Inflammatory macrophage treated with lipopolysaccharide for 4 hours (primary cell): Measurements from ENCODE around the gene POU3F1.
"Not testable (repeated sequence)": the region's sequence is repeated elsewhere in the genome, so short reads cannot be mapped to it uniquely, and the experiment has no call there.

ENCODE experiments used
- DNase-seq: peaks from one replicate; pipeline ENCODE4 v3.0.0-alpha.2; 2020

POU3F1 gene

DNA sequence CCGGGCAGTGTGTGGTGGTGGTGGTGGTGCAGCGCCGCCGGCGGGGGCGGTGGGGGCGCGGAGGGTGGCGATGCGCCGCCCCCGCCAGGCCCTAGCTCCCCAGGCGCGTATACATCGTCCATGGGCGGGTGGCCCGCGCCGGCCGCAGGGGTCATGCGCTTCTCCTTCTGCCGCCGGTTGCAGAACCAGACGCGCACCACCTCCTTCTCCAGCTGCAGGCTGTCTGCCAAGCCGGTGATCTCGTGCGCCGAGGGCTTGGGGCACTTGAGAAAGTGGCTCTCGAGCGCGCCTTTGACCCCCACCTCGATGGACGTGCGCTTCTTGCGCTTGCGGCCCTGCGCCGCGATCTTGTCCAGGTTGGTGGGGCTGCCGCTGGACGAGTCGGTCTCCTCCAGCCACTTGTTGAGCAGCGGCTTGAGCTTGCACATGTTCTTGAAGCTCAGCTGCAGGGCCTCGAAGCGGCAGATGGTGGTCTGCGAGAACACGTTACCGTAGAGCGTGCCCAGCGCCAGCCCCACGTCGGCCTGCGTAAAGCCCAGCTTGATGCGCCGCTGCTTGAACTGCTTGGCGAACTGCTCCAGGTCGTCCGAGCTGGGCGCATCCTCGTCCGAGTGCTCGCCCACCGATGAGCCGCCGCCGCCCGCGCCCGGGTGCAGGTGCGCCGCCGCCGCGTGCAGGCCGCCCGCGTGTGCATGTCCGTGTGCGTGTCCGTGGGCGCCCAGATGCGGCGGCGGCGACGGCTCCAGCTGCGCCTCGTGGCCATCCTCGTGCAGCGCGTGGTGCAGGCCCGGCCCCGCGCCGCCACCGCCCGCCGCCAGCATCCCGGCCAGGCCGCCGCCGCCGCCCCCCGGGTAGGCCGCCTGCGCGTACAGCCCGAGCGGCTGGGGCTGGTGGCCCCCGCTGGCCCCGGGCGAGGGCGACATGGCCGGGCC, 926 bp downstream of the POU3F1 start:
- DNase-seq = peak; percentile 22

DNA sequence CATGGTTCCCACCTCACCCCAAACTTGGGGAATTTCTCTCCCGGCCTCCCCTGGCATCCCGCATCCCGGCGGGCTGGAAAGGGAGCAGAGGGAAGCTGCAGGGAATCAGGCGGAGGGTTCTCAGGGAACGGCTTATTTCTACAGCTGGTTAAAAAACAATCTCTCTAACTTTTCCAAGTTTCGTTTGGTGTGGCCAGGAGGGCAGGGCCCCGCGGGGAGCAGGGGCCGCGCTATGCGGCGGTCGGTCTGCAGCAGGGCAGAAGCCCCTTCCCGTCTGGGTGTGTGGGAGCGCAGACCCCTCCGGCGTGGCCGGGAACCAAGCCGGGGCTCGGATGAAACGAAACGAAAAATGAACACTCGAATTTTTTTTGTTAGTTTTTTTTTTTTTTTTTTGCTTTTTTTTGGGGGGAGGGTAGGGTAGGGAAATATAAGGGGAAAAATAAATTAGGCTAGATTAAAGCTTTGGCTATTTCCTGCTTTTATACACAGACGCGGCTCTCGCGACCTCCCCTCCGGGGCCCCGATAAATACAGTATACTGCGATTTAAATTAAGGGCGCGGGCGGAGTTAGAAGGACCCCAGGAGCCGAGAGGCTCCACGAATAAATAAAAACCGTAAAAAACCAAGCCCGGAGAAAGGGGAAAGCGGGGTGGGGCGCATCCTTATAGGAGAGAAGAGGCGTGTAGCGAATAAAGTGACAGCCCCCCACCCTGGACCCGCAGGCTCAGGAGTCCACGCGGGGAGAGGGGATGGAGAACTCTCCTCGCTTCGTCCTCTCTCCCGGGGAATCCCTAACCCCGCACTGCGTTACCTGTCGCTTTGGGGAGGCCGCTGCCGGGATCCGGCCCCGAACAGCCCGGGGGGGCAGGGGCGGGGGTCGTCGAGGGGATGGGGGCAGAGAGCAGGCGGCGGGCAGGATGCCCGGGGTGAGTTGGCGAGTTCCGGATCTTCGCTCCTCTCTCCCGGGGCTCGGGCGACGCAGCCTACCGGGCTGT, 2.1 kb downstream of the POU3F1 start:
- no peak for DNase-seq

DNA sequence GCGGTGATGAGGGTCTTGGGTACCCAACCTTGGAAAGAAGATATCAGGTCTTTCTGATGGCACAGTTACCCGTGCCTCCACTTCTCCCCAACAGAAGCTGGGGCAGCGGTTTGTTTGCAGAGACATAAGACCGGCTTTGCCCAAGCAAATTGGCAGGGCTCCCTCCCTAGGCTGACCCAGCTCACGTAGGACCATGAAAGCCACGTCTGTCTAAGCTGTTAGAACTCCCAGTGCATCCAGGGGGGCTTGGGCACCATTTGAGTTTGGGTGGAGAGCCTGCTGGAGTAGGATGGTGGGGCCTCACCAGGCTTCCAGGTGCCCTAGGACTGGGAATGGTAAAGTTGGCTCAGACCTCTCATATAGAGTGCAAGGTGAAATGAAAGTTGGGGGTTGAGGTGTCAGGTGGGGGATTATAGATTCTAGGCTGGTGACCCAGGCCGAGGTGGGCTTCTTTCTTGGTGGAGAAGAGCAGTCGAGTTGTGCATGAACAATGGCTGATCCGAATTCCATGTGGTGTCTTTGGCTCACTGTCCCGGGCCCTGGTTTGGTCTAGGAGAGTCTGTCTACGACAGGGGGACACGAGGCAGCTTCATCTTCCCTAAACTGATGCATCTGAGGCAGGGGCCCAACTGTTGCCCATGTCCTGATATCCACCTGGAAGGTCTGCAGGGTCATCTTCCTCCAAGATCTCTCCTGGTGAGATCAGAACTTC, 3.4 kb downstream of the POU3F1 start:
- DNase-seq = no peak

DNA sequence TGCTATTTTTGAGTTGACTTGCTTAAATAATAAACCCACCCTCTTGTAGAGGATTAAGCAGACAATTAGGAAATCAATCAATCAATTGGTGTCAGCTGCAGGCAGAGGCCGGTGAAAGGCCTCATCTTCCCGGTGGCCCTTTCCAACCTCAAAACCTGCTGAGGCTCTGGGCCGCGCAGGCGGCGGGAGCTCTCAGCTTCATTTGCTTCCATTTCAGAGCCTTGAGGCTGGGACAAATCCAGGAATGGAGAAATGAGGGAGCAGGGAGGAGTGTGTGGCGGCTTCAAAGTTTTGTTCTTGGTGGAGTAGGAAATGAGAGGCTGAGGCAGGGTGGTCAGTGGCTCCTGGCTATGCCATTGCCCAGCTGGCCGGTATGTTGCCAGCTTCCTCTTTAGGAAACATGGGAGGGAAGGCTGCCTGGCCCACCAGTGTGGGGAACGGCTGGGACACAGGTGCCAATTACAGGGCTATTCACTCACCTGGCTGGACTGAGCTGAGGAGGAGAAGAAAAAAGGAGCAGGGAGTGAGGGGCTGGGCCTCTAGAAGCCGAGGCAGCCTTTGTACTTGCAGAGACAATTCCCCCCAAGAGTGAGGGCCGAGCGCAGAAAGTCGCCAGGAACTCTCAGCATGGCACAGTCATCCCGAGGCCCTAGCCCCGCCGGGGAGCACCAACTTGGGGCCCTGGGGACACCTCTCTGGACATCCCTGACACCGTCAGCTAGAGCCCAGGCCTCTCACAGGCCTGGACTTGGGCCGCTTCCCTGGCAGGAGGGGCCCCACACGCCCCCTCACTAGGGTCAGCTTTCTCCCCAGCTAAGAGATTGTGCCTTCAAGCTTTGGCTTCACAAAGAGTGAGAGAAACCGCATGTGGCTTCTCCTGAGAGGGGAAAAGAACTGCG, 4.4 kb downstream of the POU3F1 start:
- no peak for DNase-seq

DNA sequence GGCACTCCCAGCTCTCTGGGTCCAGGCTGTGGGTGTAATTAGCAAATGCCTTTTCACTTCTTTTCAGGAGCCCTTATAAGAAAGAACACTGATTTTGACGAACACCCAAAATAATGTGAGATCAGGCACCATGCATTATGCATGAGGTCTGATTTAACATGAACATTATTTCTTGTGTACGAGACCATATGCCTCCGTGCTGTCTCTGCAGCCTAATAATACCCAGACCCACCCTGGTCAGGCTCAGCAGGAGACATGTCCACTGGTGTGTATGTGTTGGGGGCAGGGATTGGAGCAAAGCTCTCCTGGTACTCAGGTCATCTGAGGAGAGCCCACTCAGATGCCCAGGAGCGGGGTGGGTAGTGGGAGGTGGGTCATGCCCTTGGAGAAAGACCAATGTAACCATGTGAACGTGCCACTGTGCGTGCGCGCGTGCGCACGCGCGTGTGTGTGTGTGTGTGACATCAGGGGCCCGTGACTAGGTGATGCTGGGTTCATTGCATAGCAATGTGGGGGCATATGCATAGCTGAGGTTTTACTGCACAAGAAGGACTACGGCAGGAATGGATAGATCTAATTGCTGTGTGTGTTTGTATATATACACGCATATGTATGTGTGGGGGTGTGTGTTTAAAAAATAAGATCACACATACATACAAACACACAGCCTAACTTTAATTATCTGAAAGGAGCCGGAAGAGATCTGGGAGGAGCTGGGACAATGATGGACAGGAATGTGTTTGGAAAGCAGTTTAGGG, 7.1 kb downstream of the POU3F1 start:
- no peak for DNase-seq

DNA sequence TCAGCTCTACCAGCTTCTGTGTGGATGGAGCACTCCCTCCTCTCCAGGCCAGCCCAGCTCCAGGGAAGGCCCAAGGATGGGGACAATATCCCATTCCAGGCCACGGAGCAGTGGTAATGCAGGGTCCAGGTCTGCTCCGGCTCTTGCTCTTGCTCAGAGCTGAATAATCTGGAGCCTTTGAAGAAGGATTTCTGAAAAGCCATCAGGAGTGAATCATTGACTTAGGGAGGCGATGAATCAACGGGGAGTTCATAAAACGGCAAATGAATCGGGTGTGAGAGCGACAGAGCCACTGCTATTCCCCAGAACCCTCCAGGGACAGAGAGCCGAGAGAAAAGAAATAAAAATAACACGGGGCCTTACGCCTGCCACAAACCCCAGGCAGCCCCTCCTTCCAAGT, 7.7 kb downstream of the POU3F1 start:
- no peak for DNase-seq

DNA sequence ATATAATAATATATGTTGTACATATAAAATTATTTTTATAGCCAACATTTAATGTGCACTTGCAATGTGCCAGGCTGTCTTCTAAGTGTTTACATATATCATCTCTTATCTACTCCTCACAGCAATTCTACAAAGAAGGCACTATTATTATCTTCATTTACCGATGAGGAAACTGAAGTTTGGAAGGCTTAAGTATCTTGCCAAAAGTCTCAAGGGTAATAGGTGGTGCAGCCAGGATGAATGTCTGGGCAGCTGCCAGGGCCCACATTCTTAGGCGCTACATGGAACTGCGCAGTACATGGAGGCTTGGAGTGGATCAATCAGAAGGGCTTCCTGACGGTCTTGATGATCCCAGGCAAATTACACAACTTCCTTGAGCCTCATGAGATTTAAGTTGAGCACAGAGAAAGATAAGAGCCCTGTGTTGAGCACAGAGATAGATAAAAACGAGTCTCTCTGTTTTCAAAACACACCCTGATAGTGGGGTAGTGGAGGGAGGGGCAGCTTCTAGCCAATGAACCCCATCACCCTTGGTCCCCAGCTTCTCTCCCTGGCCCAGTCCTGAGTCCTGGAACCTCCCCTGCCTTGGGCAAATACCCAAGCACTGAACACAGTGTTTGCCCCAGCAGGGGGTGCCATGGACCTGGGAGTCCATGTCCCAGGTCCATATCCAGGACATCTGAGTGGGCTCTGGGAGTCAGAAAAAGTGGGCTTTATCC, 9.2 kb downstream of the POU3F1 start:
- no peak for DNase-seq

DNA sequence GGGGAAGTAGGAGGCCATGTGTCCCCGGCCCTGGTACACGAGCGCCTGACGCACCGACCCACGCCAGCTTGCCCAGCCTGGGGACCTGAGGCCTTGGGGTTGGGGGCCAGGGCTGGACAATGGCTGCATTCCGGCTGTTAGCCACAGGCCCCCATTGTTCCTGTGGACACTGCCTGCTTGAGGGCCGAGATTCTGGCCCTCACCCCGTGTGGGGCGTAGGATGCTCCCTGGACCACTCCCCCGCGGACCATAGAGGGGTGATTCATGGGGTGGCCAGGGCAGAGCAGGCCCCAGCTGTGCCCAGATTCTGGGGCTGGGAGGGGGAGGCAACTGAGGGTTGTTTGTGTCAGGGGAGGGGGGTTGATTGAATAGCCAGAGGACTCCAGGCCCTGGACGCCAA, 11.7 kb downstream of the POU3F1 start:
- DNase-seq = no peak

DNA sequence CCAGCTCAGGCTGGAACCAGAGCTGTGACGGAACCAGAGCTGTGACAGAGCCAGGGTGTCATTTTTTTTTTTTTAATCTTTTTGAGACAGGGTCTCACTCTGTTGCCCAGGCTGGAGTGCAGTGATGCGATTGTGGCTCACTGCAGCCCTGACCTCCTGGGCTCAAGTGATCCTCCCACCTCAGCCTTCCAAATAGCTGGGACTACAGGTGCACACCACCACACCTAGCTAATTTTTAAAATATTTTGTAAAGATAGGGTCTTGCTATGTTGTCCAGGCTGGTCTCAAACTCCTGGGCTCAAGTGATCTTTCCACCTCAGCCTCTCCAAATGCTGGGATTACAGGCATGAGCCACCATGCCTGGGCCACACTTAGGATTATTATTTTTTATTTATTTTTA, 13.6 kb downstream of the POU3F1 start:
- not testable (repeated sequence) for DNase-seq

DNA sequence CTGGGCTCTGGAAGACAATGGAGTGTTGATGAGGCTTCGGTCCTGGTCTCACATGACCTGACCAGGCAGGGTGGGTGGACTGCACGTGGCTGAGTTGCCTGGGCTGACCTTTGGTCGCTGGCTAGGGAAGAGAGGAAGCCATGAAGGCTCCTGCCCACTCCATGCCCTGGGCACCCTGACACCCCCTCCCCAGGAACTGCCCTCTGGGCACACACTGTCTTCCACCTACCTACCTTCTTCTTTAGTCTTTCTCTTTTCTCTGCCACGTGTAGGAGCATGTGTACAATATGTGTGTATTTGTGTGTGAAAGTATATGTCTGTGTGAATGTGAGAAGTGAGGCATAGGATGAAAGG, 15.1 kb downstream of the POU3F1 start:
- peak; percentile 32 for DNase-seq

DNA sequence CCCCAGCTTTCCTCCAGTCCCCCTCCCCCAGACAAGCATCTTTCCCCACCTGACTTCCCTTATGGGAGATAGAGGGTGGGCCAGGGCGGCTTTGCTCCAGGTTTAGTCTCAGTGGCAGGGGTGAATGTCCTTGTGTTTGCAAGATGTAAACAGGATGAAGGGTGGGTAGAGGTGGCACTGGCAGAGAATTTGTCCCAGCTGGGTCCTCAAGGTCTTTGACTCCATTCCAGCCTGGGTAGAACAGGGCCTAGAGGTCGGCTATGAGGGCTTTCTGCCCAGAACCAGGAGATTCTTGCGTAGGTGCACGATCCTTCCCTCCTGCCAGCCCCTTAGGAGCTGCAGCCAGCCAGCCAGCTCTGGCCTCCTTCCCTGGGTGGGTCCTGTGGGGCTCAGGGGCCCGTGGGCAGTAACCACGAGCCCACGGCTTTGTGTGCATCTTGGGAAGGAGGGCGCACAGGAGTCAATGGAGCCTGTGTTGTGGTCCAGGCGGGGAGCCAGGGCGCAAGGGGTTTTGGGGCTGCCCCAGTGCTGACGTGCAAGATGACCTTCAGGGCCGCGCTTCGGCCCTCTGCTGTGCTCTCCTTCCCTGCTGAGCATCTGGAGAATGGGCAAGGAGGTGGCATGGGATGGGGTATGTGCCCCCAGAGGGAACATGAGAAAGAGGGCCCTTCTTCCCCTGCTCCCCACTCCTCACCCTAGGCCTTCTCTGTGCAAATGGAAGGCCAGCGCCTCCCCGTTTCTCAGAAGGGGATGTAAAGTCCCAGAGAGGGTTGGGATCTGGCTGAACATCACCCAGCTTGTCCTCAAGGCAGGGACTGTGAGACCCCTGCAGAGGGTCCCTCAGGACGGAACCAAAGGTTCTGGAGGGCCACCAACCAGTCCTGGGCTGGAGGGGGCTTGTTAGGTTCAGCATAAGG, 15.7 kb downstream of the POU3F1 start:
- no peak for DNase-seq

DNA sequence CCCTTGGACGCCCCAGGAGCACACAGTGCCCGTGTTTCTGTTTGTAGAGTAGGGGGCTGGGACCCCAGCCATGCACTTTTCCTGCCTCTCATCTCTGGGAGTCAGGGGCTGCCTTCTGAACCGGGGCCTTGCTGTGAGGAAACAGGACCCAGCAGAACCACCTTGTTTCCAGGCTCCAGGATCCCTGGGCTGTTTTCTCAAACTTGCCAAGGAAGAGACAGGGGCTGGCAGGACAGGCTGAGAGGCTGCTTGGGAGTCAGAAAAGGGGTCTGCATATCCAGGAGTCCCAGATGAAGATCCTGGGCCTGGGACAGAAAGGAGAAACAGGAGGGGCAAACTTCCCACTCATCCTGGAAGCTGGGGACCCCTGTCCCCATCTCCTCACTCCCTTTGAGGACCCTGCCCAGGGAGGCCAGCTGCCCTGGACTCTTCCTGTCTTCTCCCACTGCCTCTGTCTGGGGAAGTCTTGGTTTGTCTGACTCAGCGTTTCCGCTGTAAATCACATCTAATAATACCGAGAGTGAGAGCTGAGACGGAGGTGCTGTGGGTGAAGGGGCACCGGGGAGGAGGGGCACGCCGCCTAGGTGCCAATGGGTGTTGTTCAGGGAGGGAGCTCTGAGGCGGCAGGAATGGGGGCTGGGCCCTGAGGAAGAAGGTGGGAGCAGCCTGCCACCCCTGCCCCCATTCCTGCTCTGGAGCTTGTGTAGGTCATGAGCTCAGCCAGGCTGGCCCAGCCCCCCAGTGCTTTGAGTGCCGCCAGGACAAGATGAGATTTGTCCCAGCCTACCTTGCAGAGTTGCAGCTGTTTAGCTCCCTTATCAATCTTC, 16.7 kb downstream of the POU3F1 start:
- DNase-seq = peak; percentile 57

DNA sequence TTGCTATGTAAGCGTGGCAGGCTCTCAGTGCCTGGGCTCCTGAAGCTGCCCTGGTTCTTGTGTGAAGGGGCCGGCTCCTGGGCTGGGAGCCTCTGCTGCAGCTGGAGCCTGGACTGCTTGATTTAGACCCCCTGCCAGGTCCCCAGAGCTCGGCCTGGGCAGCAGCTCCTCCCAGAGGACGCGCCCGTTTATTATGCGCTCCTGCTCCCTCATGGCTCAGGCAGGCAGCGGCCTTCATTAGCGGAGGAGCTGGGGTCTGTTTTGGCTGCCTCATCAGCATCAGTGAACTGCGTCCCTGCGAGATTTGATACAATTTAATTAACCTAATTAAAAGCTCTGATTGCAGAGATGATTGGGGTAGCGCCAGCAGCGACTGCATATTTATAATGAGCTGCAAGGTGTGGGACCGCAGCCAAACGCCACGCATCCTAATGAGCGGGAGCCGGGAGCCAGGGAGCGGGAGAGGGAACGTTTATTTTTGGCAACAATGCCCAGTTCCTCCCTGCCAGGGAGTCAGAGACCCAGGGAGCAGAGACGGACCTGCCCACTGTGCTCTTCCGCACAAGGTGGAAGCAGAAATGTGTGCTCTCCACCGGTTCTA, 17.4 kb downstream of the POU3F1 start:
- no peak for DNase-seq

DNA sequence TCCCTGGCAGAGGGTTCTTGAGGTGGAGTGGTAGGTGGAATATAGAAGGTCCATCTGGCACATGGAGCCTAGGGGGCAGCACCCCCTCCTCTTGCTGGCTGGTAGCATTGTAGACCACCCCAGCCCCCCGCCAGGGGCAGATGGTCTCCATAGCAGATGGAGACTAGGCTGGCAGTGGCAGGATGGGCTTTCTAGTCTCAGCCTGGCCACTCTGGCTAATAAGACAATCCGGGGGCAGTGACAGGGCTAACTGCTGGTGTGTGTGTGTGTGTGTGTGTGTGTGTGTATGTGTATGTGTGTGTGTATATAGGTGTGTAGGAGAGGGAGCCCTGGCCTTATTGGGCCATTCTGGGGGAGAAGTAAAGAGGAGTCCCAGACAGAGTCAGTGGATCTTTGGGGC, 17.9 kb downstream of the POU3F1 start:
- no peak for DNase-seq

DNA sequence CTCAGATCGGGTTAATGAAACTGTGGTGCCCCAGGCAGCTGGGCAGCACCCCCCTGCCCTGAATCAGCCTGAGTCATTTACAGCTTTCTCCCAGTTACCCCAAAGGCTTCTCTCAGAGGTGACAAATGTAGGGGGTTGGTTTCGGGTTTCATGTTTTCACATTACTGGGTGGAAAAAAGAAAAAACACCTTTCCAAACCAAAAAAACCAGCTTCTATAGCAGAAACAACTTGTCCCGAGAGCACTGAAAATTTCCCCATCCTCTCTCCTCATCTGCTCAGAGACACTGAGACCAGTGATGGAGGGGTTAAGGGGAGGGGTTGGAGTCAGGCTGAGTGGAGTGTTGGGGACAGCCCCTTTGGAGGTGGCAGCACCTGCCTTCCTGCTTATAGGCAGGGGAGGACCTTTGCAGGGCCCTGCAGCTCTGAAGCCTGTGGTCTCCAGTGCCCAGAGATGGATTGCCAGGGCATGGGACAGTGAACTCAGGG, 18.4 kb downstream of the POU3F1 start:
- DNase-seq = no peak

DNA sequence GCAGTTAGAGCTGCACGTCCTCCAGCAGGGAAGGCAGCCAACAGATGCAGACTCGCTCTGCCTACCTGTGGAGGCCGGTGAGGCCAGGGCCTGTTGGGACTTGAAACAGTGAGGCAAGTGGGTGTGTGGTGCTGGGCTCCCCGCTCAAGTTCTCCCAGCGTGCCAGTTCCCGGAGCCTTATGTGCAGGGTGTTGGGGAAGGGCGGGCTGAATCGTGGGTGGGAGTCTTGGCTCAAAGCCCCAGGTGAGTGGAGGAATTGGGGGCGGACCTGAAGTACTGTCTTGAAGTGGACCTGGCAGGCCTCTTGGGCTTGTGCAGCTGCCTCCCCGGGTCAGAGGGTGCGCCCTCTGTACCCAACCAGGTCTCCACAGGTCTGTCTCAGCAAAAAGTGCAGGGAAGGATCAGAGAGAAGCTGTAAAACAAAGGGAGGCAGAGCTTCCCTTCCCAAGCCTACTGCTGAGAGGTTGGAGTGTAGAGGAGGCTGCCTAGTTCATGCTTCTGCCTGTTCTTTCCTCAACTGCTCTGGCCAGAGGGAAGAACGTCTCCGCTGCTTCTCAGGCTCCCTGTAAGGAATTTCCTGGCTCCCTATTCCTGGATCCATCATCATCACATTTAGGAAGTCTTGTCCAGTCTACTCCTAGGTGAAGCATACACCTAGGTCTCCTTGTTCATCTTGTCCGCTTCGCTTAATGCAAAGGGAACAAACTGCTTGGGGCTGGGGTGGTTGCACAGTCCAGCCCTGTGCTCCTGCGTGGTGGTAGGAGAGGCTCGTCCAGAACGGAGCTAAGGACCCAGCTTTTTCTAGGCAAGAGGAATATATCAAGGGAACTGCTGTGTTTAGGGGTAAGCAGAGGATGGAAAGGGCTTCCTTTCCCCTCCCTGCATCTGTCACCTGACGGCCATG, 19.1 kb downstream of the POU3F1 start:
- no peak for DNase-seq
